ENCODE results near the gene RTF2. TPM values are rescaled to one million over a fixed set of nuclear protein-coding genes. Genes with fewer than 3 reads are reported as not detected.

Gene RTF2
- total and polyA plus RNA-seq, 2 of the 13 experiments (the other 11 are each of a cell fraction or from before 2014, with no cell fraction given) = 81.8 to 142 TPM

GRCh38 chr20:56468316-56469076, at the start of gene RTF2 (continued):
- TF ChIP-seq SP4 (CRISPR knock-in tag; IDR thresholded peaks at IDR 0.05) (peak; percentile 96; the same call in 1 of the 2 replicates), SRSF9 (IDR thresholded peaks at IDR 0.05; ENCODE audit: borderline replicate concordance, insufficient read depth, low read depth, low read length, poor library complexity, severe bottlenecking) (no peak), ARID3A (IDR thresholded peaks at IDR 0.05; ENCODE audit: low read depth, low read length) (no peak), TIGD3 (CRISPR knock-in tag; IDR thresholded peaks at IDR 0.05; ENCODE audit: borderline replicate concordance) (no peak), ZNF253 (CRISPR knock-in tag; IDR thresholded peaks at IDR 0.05; ENCODE audit: borderline replicate concordance) (no peak), TRIM24 (CRISPR knock-in tag; IDR thresholded peaks at IDR 0.05) (no peak), NONO (IDR thresholded peaks at IDR 0.05) (no peak), NONO (CRISPR knock-in tag; conservative IDR thresholded peaks at IDR 0.05) (peak; percentile 100), MXI1 (IDR thresholded peaks at IDR 0.05; ENCODE audit: borderline replicate concordance, low read depth, low read length) (peak; percentile 100), ASH2L (IDR thresholded peaks at IDR 0.05; ENCODE audit: insufficient read length, low read depth, low read length) (peak; percentile 97), DMAP1 (CRISPR knock-in tag; IDR thresholded peaks at IDR 0.05) (peak; percentile 89), PAWR (CRISPR knock-in tag; IDR thresholded peaks at IDR 0.05; ENCODE audit: borderline replicate concordance) (no peak), ZNF569 (CRISPR knock-in tag; IDR thresholded peaks at IDR 0.05; ENCODE audit: borderline replicate concordance) (0 out of 2 replicates have a peak, but pooled peaks have one; percentile 58), RFX1 (IDR thresholded peaks at IDR 0.05) (peak; percentile 99), PCBP1 (IDR thresholded peaks at IDR 0.05; ENCODE audit: borderline replicate concordance, low read depth, low read length) (peak; percentile 98), ZNF768 (CRISPR knock-in tag; IDR thresholded peaks at IDR 0.05) (peak; percentile 67; the same call in 1 of the 2 replicates), TFAP4 (IDR thresholded peaks at IDR 0.05; ENCODE audit: borderline replicate concordance, low read depth) (peak; percentile 41; the same call in 1 of the 2 replicates), ISL2 (CRISPR knock-in tag; IDR thresholded peaks at IDR 0.05) (peak; percentile 93), ZNF670 (CRISPR knock-in tag; IDR thresholded peaks at IDR 0.05; ENCODE audit: borderline replicate concordance) (peak; percentile 94), RBFOX2 (IDR thresholded peaks at IDR 0.05; ENCODE audit: low read depth, low read length) (peak; percentile 97), RAD21 (CRISPR knock-in tag; IDR thresholded peaks at IDR 0.05) (peak; percentile 35; the same call in 1 of the 2 replicates)
- TF ChIP-seq, protein P1, sequence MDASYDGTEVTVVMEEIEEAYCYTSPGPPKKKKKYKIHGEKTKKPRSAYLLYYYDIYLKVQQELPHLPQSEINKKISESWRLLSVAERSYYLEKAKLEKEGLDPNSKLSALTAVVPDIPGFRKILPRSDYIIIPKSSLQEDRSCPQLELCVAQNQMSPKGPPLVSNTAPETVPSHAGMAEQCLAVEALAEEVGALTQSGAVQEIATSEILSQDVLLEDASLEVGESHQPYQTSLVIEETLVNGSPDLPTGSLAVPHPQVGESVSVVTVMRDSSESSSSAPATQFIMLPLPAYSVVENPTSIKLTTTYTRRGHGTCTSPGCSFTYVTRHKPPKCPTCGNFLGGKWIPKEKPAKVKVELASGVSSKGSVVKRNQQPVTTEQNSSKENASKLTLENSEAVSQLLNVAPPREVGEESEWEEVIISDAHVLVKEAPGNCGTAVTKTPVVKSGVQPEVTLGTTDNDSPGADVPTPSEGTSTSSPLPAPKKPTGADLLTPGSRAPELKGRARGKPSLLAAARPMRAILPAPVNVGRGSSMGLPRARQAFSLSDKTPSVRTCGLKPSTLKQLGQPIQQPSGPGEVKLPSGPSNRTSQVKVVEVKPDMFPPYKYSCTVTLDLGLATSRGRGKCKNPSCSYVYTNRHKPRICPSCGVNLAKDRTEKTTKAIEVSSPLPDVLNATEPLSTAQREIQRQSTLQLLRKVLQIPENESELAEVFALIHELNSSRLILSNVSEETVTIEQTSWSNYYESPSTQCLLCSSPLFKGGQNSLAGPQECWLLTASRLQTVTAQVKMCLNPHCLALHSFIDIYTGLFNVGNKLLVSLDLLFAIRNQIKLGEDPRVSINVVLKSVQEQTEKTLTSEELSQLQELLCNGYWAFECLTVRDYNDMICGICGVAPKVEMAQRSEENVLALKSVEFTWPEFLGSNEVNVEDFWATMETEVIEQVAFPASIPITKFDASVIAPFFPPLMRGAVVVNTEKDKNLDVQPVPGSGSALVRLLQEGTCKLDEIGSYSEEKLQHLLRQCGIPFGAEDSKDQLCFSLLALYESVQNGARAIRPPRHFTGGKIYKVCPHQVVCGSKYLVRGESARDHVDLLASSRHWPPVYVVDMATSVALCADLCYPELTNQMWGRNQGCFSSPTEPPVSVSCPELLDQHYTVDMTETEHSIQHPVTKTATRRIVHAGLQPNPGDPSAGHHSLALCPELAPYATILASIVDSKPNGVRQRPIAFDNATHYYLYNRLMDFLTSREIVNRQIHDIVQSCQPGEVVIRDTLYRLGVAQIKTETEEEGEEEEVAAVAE (CRISPR knock-in tag; IDR thresholded peaks at IDR 0.05; ENCODE audit: borderline replicate concordance) = peak; percentile 83; the same call in 1 of the 2 replicates
